Activated CD8-positive, alpha-beta memory T cell treated with anti-CD3 and anti-CD28 coated beads for 48 hours (primary cell): Measurements from ENCODE around the gene GPHB5.
"Not testable (repeated sequence)": the region's sequence is repeated elsewhere in the genome, so short reads cannot be mapped to it uniquely, and the experiment has no call there.

Experiments used
- DNase-seq, 3 experiments: peaks; one replicate each; pipeline ENCODE4 v3.0.0-alpha.2; 2020; ENCODE audit warnings: low read depth in 2 of 3, low spot score in 2 of 3

The GPHB5 gene, protein sequence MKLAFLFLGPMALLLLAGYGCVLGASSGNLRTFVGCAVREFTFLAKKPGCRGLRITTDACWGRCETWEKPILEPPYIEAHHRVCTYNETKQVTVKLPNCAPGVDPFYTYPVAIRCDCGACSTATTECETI

DNA sequence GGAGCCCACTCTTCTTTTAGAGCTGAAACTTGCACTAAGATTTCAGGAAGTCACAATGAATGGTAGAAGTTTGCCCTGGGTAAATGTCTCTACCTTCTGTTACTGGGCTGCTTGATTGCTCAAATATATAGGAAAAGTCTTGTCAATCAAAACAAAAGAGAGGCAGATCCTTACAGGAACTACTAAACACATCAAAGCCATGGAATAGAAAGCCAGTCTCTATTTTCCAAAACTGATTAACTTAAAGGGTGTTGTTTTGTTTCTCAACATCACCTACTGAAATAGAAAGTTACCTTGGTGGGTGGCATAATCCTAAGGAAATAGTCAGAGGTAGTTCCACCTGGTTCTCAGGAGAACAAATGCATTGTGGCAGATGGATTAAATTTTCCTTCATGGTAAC lies at the start of gene GPHB5:
Gene GPHB5, minus strand, starts transcription at position 101 of the 400 bp plus-strand sequence. CDS start 1,086 bp downstream, outside the sequence.
- DNase-seq = no peak

DNA sequence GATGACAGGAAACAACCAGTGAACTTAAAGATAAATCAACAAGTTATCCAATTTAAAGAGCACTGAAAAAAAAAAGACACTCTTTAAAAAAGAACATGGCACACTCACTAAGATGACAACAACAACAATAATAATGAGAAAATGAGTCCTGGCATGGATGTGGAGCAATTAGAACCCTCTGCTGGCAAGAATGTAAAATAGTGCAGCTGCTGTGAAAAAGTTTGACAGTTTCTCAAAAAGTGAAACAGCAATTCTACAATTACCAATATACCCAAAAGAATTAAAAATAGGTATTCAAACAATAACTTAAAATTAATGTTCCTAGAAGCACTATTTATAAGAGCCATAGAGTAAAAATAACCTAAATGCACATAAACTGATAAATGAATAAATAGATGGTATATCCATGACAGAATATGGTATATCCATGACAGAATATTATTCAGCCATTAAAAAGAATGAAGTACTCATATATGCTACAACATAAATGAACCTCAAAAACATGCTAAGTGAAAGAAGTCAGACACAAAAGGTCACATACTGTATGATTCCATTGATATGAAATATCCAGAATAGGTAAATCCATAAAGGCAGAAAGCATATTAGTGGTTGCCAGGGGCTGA lies 49.1 kb upstream of the GPHB5 start:
- no peak for DNase-seq

DNA sequence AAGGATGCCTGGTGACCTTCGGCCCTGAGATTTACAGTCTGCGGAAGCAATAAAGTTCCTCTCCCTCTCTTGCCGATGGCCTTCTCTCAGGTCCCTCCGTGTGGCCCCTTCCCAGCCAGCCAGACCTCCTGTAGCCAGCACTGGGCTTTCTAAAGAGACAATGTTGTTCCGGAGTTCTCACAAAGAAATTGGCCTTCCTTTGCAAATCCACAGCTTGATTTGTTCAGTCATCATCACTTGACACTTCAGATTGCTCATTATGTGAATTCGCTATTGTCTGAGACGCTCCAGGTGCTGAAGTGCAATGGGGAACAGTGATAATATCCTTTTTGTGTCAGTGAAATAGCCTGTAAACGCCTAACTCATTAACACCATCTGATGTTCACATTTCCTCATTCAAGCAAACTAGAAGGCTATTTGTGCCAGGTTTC lies 43.7 kb upstream of the GPHB5 start:
- no peak for DNase-seq

- no peak for DNase-seq
These were observed 43.1 kb upstream of the GPHB5 start for GRCh38 chr14:63361790-63362189.

DNA sequence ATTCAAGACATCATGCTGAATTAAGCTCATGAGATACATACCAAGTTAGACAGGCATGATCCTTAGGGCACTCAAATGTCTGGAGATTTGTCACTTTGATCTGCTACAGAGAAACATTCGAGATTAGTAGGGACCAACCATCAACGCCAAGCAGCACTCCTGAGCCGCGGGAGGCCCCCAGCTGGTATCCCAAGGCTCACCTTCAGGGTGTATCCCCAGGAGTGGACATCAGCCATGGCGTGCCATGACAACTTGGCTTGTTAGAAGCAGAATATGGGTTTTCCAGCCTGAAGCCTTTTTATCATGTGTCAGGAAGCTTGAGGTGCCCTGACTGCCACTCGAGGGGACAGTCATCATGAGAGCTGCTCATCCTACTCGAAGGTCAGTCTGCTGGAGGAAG lies 39.1 kb upstream of the GPHB5 start:
- DNase-seq = no peak

GRCh38 chr14:63345826-63346225 lies 27.1 kb upstream of the GPHB5 start:
- DNase-seq = no peak

GRCh38 chr14:63344336-63344735 lies 25.6 kb upstream of the GPHB5 start:
- no peak for DNase-seq

DNA sequence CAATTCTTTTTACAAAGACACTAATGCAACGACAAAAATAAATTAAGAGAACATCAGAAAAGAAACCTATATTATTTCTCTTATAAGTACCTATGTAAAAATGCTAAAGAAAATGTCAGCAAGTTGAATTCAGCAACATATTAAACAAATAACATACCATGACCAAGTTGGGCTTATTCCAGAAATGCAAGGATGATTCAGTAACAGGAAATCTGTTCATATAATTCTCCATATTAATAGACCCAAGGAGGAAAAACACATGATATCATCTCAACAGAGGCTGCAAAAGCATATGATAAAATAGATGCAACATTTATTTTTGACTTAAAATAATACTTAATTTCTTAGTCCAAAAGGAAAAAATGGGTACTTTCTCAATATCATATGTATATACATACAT lies 25.1 kb upstream of the GPHB5 start:
- DNase-seq = no peak

GRCh38 chr14:63342371-63342770 lies 23.6 kb upstream of the GPHB5 start:
- no peak for DNase-seq

GRCh38 chr14:63328787-63329737 lies 10.3 kb upstream of the GPHB5 start:
- DNase-seq = no peak

GRCh38 chr14:63326840-63327239 lies 8.1 kb upstream of the GPHB5 start:
- DNase-seq = no peak

DNA sequence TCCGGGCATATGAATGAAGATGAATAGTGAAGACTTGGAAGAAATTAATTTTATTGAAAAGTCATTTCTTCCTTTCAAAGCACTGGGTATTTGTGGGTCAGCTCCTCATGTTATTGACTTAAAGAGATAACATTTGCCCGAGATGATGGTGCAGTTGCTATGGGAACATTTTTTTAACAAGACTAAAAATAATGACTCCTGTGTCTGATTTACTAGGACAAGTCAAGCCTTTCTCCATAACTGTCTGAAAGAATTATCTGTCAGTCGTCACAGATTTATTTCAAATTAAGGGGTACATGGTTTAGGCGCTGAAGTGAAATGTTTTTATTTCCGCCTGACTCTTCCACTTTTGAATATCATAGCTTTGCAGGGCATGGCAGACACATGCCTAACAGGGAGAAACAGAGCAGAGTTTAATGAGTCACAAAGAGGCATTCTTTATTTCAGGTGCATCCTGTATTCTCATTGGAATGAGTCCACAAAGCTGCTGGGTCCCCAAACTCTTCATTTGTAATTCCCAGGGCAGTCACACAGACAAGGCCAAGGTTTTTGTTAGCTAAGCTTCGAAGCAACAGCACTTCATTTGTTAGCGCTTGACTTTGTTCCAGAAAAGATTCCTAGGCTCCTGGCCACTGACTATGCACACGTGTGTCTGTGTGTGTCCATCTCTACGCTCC lies 4.3 kb upstream of the GPHB5 start:
- DNase-seq = no peak

DNA sequence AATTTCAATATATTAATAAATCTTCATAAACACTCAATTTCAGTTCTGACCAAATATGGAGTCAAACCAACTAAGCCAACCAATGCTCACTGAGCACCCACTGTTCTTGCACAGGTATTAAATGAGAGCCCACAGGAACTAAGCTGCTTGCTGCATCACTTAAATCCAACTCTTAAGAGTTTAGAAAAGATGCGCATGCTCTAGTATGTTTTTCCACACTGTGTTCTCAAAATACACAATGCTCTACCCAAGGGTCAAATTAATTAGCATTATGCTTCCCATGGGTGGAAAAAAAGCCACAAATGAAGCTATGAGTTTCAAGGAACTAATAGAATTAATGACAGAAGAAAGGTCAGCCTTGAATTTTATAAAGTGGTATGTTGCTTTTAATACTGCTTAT lies 3.7 kb upstream of the GPHB5 start:
- DNase-seq = no peak

GRCh38 chr14:63308723-63309317 lies 9.9 kb downstream of the GPHB5 start:
- DNase-seq = no peak

DNA sequence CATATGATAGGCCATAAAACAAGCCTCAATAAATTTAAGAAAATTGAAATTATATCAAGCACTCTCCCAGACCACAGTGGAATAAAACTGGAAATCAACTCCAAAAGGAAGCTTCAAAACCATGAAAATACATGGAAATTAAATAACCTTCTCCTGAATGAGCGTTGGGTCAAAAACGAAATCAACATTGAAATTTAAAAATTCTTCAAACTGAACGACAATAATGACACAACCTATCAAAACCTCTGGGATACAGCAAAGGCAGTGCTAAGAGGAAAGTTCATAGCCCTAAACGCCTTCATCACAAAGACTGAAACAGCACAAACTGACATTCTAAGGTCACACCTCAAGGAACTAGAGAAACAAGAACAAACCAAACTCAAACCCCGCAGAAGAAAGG lies 14.3 kb downstream of the GPHB5 start:
- DNase-seq = not testable (repeated sequence)

DNA sequence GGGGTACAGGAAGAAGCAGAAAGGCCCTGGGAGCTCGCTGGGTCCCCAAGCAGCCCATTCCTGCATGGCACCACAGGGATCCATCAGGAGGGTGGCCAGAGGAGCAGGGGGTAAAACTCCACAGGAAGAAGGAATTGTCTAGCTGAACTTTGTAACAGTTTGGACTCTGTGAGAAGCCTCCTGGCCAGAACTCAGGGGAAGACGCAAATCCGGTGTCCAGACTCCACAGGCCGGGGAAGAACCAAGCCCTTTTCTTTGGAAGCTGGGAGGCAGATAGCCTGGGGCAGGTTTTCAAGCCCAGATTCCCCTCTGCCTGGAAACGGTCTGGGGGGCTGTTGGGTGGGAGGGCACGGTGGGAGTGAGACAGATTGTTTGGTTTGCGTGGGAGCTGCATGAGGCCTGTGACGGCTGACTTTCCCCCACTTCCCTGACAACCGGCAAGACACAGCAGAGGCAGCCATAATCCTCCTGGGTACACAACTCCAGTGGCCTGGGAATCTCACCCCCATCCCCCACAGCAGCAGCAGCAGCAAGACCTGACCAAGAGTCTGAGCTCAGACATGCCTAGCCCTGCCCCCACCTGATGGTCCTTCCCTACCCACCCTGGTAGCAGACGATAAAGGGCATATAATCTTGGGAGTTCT lies 16.7 kb downstream of the GPHB5 start:
- DNase-seq = no peak

GRCh38 chr14:63300854-63301253 lies 17.9 kb downstream of the GPHB5 start:
- no peak for DNase-seq

DNA sequence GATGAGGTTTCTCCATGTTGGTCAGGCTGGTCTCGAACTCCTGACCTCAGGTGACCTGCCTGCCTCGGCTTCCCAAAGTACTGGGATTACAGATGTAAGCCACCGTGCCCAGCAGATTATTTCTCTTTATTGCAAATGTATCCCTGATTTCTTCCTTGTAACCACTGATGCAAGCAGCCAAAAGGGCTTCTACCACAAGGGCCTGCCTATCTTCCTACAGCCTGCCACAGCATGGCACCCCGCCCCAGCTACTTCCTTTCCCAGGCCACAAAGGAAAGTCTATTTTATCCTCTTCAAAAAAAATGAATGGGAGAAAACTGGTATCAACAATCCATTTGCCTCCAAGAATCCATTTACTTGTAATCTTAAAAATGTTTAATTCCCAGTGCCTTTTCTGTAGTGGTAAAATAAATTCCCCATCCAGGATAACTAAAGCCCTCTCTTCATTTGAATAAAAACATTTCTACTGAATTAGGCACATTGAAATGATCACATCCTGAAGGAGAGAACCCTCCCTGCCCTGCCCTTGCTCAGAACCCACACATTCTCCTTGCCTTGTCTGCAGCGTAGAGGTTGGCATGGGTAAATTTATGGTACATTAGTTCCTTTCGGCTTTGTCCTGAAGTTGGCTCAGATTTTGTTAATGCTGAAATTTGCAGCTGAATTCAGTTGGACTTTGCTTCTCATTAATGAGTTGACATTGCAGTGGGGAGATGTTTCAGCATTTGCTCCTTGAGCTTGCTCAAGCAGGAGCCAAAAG lies 19.2 kb downstream of the GPHB5 start:
- DNase-seq = no peak

DNA sequence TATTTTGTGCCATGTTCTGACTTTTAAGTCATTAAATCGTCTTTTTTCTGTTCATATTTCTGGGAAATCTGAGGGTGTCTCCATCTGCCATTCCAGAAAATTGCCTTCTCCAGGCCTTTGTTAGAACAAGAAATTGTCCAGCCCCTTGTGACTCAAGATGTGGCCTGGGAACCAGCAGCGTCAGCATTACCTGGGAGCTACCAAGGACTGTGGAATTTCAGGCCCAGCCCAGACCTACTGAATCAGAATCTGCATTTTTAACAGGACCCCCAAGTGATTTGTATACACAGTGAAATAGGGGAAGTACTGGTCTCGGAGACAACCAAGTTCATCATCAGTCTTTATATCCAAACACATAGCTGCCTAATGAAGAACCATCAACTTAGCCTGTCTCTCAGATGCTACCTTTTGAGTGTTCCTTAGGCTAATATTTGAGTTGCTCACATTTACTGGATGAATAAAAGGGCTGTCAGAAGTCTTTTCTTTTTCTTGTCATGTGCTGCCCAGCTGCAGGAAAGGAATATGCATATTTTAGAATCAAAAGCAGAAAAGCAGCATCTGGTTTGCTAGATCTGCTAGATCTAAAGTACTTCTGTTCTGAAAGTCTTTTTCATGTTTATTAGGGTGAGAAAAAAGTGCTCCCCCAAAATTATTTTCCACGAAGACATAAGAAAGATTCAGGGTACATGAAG lies 21.2 kb downstream of the GPHB5 start:
- DNase-seq = no peak
